ENCODE measurements around the gene ATXN1.
"Not testable (repeated sequence)": the region's sequence is repeated elsewhere in the genome, so short reads cannot be mapped to it uniquely, and the experiment has no call there.

The ATXN1 gene

DNA sequence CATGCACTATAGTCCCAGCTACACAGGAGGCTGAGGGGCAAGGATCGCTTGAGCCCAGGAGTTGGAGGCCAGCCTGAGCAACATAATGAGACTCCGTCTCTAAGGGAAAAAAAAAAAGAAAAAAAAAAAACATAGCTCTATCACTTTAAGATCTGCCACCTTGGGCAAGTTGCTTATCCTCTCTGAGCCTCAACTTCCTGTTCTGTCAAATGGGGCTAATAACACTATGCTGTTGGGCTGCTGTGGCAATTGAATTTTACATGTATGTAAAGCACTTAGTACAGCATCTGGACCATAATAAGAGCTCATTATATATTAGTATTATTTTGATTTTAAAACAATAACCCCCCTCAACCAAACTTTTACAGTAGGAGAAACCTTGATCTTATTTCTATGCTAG lies 141.5 kb downstream of the ATXN1 start:
- H3K9me2 ChIP-seq (replicated peaks; ENCODE audit: low read depth, low read length), result no peaks in the 10 kb centered on the region
- H3K79me2 ChIP-seq (ENCODE audit: insufficient read depth, low read length), result no peaks in the 10 kb centered on the region
- H3K9me3 ChIP-seq (ENCODE audit: insufficient read depth, low read depth, low read length), result no peaks in the 10 kb centered on the region
- H3K4me3 ChIP-seq (ENCODE audit: low read length, poor library complexity, severe bottlenecking), result no peak overlapping the region
- H3K27me3 ChIP-seq (ENCODE audit: insufficient read depth, low read length, poor library complexity, severe bottlenecking), result no peaks in the 10 kb centered on the region
- peaks cover 5% of the 10 kb centered on the region; the same call in 1 of the 2 replicates for H3F3A ChIP-seq (ENCODE audit: low read depth)
- H3K4me2 ChIP-seq (ENCODE audit: low read depth, low read length, poor library complexity, severe bottlenecking), result no peak overlapping the region
- H4K20me1 ChIP-seq (ENCODE audit: insufficient read depth, low read length, poor library complexity, severe bottlenecking), result no peaks in the 10 kb centered on the region
- no peak overlapping the region for H2AFZ ChIP-seq (ENCODE audit: low read length)
- H3K36me3 ChIP-seq (ENCODE audit: insufficient read depth, low read length), result no peaks in the 10 kb centered on the region
- H3K4me1 ChIP-seq (ENCODE audit: insufficient read depth, low read length, poor library complexity, severe bottlenecking), result peaks cover 23% of the 10 kb centered on the region
- TF ChIP-seq, protein P1, sequence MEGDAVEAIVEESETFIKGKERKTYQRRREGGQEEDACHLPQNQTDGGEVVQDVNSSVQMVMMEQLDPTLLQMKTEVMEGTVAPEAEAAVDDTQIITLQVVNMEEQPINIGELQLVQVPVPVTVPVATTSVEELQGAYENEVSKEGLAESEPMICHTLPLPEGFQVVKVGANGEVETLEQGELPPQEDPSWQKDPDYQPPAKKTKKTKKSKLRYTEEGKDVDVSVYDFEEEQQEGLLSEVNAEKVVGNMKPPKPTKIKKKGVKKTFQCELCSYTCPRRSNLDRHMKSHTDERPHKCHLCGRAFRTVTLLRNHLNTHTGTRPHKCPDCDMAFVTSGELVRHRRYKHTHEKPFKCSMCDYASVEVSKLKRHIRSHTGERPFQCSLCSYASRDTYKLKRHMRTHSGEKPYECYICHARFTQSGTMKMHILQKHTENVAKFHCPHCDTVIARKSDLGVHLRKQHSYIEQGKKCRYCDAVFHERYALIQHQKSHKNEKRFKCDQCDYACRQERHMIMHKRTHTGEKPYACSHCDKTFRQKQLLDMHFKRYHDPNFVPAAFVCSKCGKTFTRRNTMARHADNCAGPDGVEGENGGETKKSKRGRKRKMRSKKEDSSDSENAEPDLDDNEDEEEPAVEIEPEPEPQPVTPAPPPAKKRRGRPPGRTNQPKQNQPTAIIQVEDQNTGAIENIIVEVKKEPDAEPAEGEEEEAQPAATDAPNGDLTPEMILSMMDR (conservative IDR thresholded peaks at IDR 0.05; ENCODE audit: low read length), result no peak
- TF ChIP-seq EZH2phosphoT487 (IDR thresholded peaks at IDR 0.05; ENCODE audit: borderline replicate concordance), result no peak
- H3K9ac ChIP-seq (ENCODE audit: low read depth, low read length, poor library complexity, severe bottlenecking), result no peak overlapping the region

DNA sequence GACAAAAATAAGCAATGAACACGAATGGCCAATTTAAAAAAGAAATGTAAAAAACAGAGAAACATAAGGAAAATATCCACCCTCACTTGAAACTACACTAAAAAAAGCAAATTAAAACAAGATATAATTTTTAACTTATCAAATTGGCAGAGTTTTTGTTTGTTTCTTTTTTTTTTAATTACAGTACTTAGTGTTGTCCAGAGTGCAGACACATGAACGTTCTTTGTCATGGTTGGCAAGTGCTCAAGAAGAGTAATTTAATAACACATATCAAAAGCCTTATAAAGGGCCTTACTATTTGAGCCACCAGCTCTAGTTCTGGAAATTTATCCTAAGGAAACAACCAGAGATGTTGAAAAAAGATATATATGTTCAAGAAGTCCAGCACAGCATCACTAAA lies 142.3 kb downstream of the ATXN1 start:
- no peak overlapping the region for H2AFZ ChIP-seq (ENCODE audit: low read length)
- peaks cover 17% of the 10 kb centered on the region for H3K4me1 ChIP-seq (ENCODE audit: insufficient read depth, low read length, poor library complexity, severe bottlenecking)
- no peak overlapping the region for H3K4me2 ChIP-seq (ENCODE audit: low read depth, low read length, poor library complexity, severe bottlenecking)
- H4K20me1 ChIP-seq (ENCODE audit: insufficient read depth, low read length, poor library complexity, severe bottlenecking), result no peaks in the 10 kb centered on the region
- no peak for TF ChIP-seq EZH2phosphoT487 (IDR thresholded peaks at IDR 0.05; ENCODE audit: borderline replicate concordance)
- TF ChIP-seq, protein P1 (conservative IDR thresholded peaks at IDR 0.05; ENCODE audit: low read length), result no peak
- H3K79me2 ChIP-seq (ENCODE audit: insufficient read depth, low read length), result no peaks in the 10 kb centered on the region
- no peaks in the 10 kb centered on the region for H3K27me3 ChIP-seq (ENCODE audit: insufficient read depth, low read length, poor library complexity, severe bottlenecking)
- H3F3A ChIP-seq (ENCODE audit: low read depth), result no peaks in the 10 kb centered on the region
- no peaks in the 10 kb centered on the region for H3K9me2 ChIP-seq (replicated peaks; ENCODE audit: low read depth, low read length)
- H3K4me3 ChIP-seq (ENCODE audit: low read length, poor library complexity, severe bottlenecking), result no peak overlapping the region
- H3K9me3 ChIP-seq (ENCODE audit: insufficient read depth, low read depth, low read length), result no peaks in the 10 kb centered on the region
- no peaks in the 10 kb centered on the region for H3K36me3 ChIP-seq (ENCODE audit: insufficient read depth, low read length)
- no peak overlapping the region for H3K9ac ChIP-seq (ENCODE audit: low read depth, low read length, poor library complexity, severe bottlenecking)

DNA sequence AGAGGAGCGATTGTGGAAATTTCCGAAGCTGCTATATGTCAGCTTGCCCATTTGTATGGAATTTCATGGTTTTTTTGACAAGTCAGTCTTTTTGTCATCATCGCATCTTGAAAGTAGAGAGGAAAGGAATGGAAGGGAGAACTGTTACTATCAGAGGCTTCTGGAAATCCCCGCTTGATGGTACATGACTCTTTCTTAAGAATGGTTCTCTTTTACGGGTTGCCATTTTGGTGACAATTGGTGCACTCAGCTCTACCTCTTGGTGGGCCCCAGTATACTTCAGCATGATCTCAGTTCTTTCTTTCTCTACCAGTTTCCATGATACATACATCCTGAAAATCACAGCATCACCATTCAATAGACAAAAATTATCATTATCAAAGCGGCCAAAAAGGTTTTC lies 146.0 kb downstream of the ATXN1 start:
- not testable (repeated sequence) for H3K27me3 ChIP-seq (ENCODE audit: insufficient read depth, low read length, poor library complexity, severe bottlenecking); H3K36me3 ChIP-seq (ENCODE audit: insufficient read depth, low read length); H4K20me1 ChIP-seq (ENCODE audit: insufficient read depth, low read length, poor library complexity, severe bottlenecking); H3K9me2 ChIP-seq (replicated peaks; ENCODE audit: low read depth, low read length); H3K4me3 ChIP-seq (ENCODE audit: low read length, poor library complexity, severe bottlenecking); H3K9me3 ChIP-seq (ENCODE audit: insufficient read depth, low read depth, low read length); H3K4me2 ChIP-seq (ENCODE audit: low read depth, low read length, poor library complexity, severe bottlenecking); H3K79me2 ChIP-seq (ENCODE audit: insufficient read depth, low read length); H3K4me1 ChIP-seq (ENCODE audit: insufficient read depth, low read length, poor library complexity, severe bottlenecking); H3K9ac ChIP-seq (ENCODE audit: low read depth, low read length, poor library complexity, severe bottlenecking); H3F3A ChIP-seq (ENCODE audit: low read depth); H2AFZ ChIP-seq (ENCODE audit: low read length)

DNA sequence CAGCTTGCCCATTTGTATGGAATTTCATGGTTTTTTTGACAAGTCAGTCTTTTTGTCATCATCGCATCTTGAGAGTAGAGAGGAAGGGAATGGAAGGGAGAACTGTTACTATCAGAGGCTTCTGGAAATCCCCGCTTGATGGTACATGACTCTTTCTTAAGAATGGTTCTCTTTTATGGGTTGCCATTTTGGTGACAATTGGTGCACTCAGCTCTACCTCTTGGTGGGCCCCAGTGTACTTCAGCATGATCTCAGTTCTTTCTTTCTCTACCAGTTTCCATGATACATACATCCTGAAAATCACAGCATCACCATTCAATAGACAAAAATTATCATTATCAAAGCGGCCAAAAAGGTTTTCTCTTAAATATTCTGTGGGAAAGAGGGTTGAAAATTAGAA lies 147.1 kb downstream of the ATXN1 start:
- H3K4me2 ChIP-seq (ENCODE audit: low read depth, low read length, poor library complexity, severe bottlenecking); H3K4me1 ChIP-seq (ENCODE audit: insufficient read depth, low read length, poor library complexity, severe bottlenecking); H4K20me1 ChIP-seq (ENCODE audit: insufficient read depth, low read length, poor library complexity, severe bottlenecking); H3K79me2 ChIP-seq (ENCODE audit: insufficient read depth, low read length); H3K4me3 ChIP-seq (ENCODE audit: low read length, poor library complexity, severe bottlenecking); H3F3A ChIP-seq (ENCODE audit: low read depth); H3K27me3 ChIP-seq (ENCODE audit: insufficient read depth, low read length, poor library complexity, severe bottlenecking); H3K36me3 ChIP-seq (ENCODE audit: insufficient read depth, low read length); H3K9me3 ChIP-seq (ENCODE audit: insufficient read depth, low read depth, low read length); H2AFZ ChIP-seq (ENCODE audit: low read length); H3K9me2 ChIP-seq (replicated peaks; ENCODE audit: low read depth, low read length); H3K9ac ChIP-seq (ENCODE audit: low read depth, low read length, poor library complexity, severe bottlenecking): not testable (repeated sequence)

DNA sequence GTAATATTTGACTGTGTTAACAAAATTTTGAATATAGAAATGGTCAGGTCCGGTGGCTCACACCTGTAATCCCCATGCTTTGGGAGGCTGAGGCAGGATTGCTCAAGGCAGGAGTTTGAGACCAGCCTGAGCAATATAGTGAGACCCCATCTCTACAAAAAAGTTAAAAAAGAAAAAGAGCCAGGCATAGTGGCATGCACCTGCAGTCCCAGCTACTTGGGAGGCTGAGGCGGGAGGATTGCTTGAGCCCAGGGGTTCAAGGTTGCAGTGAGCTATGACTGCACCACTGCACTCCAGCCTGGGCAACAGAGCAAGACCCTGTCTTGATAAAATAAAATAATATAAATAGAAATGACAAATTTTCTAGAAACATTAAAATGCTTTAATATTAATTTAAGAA lies 147.8 kb downstream of the ATXN1 start:
- H3K27me3 ChIP-seq (ENCODE audit: insufficient read depth, low read length, poor library complexity, severe bottlenecking); H3K9me2 ChIP-seq (replicated peaks; ENCODE audit: low read depth, low read length); H3K36me3 ChIP-seq (ENCODE audit: insufficient read depth, low read length); H3K4me1 ChIP-seq (ENCODE audit: insufficient read depth, low read length, poor library complexity, severe bottlenecking); H3F3A ChIP-seq (ENCODE audit: low read depth); H3K79me2 ChIP-seq (ENCODE audit: insufficient read depth, low read length); H3K4me3 ChIP-seq (ENCODE audit: low read length, poor library complexity, severe bottlenecking); H3K9ac ChIP-seq (ENCODE audit: low read depth, low read length, poor library complexity, severe bottlenecking); H3K4me2 ChIP-seq (ENCODE audit: low read depth, low read length, poor library complexity, severe bottlenecking); H2AFZ ChIP-seq (ENCODE audit: low read length); H4K20me1 ChIP-seq (ENCODE audit: insufficient read depth, low read length, poor library complexity, severe bottlenecking); H3K9me3 ChIP-seq (ENCODE audit: insufficient read depth, low read depth, low read length): not testable (repeated sequence)

Data from Loucy (cell line).